ENCODE results near the gene NFKBIA.

DNA sequence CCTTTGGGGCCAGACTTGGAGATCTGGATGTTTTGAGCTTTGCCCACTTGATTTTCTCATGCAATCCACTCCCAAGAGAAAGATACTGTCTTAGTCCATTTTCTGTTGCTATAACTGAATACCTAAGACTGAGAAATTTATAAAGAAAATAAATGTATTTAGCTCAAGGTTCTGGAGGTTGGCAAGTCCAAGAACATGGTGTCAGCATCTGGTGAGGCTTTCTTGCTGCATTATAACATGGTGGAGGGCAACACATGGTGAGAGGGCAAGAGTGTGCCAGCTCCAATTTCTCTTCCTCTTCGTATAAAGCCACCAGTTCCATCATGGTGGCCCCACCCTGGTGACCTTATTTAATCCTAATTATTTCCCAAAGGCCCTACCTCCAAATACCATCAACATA, 39.6 kb upstream of the NFKBIA start:
- TF ChIP-seq, protein P1, sequence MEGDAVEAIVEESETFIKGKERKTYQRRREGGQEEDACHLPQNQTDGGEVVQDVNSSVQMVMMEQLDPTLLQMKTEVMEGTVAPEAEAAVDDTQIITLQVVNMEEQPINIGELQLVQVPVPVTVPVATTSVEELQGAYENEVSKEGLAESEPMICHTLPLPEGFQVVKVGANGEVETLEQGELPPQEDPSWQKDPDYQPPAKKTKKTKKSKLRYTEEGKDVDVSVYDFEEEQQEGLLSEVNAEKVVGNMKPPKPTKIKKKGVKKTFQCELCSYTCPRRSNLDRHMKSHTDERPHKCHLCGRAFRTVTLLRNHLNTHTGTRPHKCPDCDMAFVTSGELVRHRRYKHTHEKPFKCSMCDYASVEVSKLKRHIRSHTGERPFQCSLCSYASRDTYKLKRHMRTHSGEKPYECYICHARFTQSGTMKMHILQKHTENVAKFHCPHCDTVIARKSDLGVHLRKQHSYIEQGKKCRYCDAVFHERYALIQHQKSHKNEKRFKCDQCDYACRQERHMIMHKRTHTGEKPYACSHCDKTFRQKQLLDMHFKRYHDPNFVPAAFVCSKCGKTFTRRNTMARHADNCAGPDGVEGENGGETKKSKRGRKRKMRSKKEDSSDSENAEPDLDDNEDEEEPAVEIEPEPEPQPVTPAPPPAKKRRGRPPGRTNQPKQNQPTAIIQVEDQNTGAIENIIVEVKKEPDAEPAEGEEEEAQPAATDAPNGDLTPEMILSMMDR (conservative IDR thresholded peaks at IDR 0.05 in 1 of 2, IDR thresholded peaks at IDR 0.05 in 1 of 2; ENCODE audit: extremely low read depth in 1 of 2, insufficient read depth in 1 of 2, low read depth in 1 of 2, low read length in 2 of 2): no peak
- no peak for TF ChIP-seq EZH2 (IDR thresholded peaks at IDR 0.05; ENCODE audit: borderline replicate concordance, low read length)

Measured in mammary epithelial cell (primary cell).